Activated T-helper 9 cell treated with anti-CD3 and anti-CD28 coated beads, Interleukin-2, amount 50 U/mL, for 16 hours (primary cell): ENCODE results near the gene TRAPPC2L.
"Not testable (repeated sequence)": the region's sequence is repeated elsewhere in the genome, so short reads cannot be mapped to it uniquely, and the experiment has no call there.

Experiments used
- DNase-seq: peaks from one replicate; pipeline ENCODE4 v3.0.0-alpha.2; 2020; ENCODE audit warnings: low read depth

The TRAPPC2L gene

GRCh38 chr16:88893127-88893968 lies 36.4 kb downstream of the TRAPPC2L start:
- no peak for DNase-seq

GRCh38 chr16:88894266-88894665 lies 37.3 kb downstream of the TRAPPC2L start:
- DNase-seq = not testable (repeated sequence)

- DNase-seq = no peak
These were observed 37.9 kb downstream of the TRAPPC2L start for GRCh38 chr16:88894681-88895300.

- no peak for DNase-seq
These were observed 38.4 kb downstream of the TRAPPC2L start for GRCh38 chr16:88895335-88895734.

GRCh38 chr16:88896238-88897070 lies 39.5 kb downstream of the TRAPPC2L start:
- no peak for DNase-seq

GRCh38 chr16:88897696-88898425 lies 40.9 kb downstream of the TRAPPC2L start:
- no peak for DNase-seq

- no peak for DNase-seq
These were observed 43.2 kb downstream of the TRAPPC2L start for GRCh38 chr16:88899901-88900661.

- no peak for DNase-seq
These were observed 43.7 kb downstream of the TRAPPC2L start for GRCh38 chr16:88900662-88901052.

- DNase-seq = no peak
These were observed 44.9 kb downstream of the TRAPPC2L start for GRCh38 chr16:88901718-88902337.

- no peak for DNase-seq
These were observed 45.8 kb downstream of the TRAPPC2L start for GRCh38 chr16:88902744-88903143.

- DNase-seq = no peak
These were observed 46.3 kb downstream of the TRAPPC2L start for GRCh38 chr16:88903267-88903666.

GRCh38 chr16:88904676-88905365 lies 47.9 kb downstream of the TRAPPC2L start:
- DNase-seq = no peak

GRCh38 chr16:88905563-88905962 lies 48.6 kb downstream of the TRAPPC2L start:
- no peak for DNase-seq

GRCh38 chr16:88906020-88906419 lies 49.1 kb downstream of the TRAPPC2L start:
- DNase-seq = no peak

- DNase-seq = no peak
These were observed 49.7 kb downstream of the TRAPPC2L start for GRCh38 chr16:88906535-88907105.

- DNase-seq = no peak
These were observed 50.8 kb downstream of the TRAPPC2L start for GRCh38 chr16:88907768-88908167.

GRCh38 chr16:88908307-88908706 lies 51.4 kb downstream of the TRAPPC2L start:
- DNase-seq = no peak

GRCh38 chr16:88909431-88910210 lies 52.7 kb downstream of the TRAPPC2L start:
- no peak for DNase-seq
